ENCODE data around the gene RBMS1.

- TF ChIP-seq POLR2A (IDR thresholded peaks at IDR 0.05; ENCODE audit: low read depth, low read length) (no peak), TAF1 (IDR thresholded peaks at IDR 0.05; ENCODE audit: low read depth, low read length) (no peak)
Observed at GRCh38 chr2:160308915-160309314, 184.7 kb downstream of the RBMS1 start.

Data from GM12891 (cell line).